Fibroblast of upper back skin (primary cell): ENCODE data around the gene HOXC13.

Experiments used
- DNase-seq: peaks from one replicate; pipeline ENCODE4 v3.0.0-alpha.2; 2013

The HOXC13 gene, protein sequence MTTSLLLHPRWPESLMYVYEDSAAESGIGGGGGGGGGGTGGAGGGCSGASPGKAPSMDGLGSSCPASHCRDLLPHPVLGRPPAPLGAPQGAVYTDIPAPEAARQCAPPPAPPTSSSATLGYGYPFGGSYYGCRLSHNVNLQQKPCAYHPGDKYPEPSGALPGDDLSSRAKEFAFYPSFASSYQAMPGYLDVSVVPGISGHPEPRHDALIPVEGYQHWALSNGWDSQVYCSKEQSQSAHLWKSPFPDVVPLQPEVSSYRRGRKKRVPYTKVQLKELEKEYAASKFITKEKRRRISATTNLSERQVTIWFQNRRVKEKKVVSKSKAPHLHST

GRCh38 chr12:53938326-53939140 lies at the start of gene HOXC13:
Gene HOXC13 (plus strand): TSS chr12:53938831. CDS start chr12:53938907, 76 bp downstream.
- peak; percentile 18 for DNase-seq

DNA sequence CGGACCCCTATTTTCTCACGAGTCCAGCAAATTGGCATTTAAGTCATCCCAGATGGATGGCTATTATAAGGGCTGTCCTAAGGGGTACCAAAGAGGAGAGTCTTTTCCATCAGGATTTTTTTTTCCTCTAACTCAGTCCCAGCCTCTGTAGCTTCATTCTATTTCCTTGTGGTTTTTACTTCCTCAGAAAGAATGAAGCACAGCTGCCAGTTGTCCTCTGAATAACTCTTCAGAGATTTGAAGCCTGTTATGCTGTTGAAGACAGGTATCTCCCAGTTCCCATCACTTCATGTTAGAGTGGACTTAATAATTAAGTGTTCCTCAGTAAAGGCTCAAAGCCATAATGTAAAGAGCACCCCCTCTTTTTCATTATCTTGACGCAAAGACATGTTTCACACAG lies 48.5 kb upstream of the HOXC13 start:
- no peak for DNase-seq

DNA sequence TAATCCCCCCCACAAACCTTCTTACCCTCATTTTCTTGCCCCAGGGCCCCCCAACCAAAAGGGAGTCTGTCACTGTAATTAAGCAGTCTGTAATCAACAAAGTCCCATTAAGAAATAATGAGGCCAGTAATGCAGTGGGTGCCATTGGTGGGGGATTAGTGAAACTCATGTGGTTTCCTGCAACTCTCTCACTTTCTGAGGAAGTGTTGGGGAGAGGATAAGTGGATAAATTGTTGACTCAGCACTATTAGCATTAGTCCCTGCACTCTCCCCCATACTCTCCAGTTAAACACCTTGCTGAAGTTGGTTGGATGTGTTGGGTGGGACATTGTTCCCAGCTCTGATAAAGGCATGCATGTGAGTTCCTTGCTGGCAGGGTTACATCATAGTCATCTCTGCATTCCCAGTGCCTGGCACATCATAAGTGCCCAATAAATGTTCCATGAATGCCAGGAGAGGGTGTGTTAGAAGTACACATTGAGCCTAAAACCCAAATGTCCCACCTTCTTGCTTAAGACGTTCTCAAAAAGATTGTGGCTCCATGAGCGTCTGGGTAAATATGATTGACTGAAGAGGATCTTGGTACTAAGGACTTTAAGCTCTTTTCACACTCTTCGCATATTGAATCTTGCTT lies 45.8 kb upstream of the HOXC13 start:
- no peak for DNase-seq

GRCh38 chr12:53899230-53899629 lies 39.4 kb upstream of the HOXC13 start:
- DNase-seq, result no peak

GRCh38 chr12:53907103-53907502 lies 31.5 kb upstream of the HOXC13 start:
- DNase-seq, result no peak

GRCh38 chr12:53916788-53917655 lies 21.6 kb upstream of the HOXC13 start:
- DNase-seq, result no peak

GRCh38 chr12:53924521-53925405 lies 13.9 kb upstream of the HOXC13 start:
- no peak for DNase-seq

DNA sequence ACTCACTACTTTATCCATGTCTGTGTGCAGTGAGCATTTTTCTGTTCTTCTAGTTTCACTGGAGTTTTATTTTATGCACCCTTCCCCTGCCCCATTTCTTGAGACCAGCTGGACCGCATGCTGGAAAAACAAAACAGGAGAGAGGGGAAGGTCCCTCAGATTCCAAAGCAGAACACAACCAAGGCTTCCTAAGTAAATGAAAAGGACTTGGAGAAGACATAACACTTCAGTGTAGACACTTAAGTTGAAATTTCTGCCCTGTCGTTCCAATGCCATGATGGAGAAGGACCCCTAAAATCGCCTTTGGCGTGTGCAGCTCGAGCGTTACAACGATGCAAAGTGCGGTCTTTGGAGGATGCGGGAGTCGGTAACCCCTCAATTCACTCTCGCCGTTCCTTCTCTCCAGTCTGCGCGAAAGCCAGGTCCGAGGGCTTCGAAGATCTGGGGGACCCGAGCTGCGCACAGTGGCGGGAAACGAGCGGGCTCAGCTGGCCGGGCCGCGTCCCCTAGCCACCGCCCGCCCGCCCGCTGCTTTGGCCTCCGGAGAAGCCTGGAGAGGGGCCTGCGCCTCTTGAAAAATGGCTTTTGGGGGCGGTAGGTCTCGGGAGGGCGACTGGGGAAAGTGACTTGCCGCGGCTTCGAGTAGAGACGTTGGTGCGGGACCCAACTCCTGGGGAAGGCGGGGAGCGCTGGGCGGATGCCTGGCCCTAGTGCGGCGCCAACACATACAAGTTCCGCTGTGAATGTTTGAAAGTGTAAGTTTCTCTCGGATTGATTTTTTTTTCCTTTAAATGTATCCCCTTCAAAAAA lies 11.2 kb upstream of the HOXC13 start:
- DNase-seq, result no peak

GRCh38 chr12:53928054-53928835 lies 10.4 kb upstream of the HOXC13 start:
- no peak for DNase-seq

DNA sequence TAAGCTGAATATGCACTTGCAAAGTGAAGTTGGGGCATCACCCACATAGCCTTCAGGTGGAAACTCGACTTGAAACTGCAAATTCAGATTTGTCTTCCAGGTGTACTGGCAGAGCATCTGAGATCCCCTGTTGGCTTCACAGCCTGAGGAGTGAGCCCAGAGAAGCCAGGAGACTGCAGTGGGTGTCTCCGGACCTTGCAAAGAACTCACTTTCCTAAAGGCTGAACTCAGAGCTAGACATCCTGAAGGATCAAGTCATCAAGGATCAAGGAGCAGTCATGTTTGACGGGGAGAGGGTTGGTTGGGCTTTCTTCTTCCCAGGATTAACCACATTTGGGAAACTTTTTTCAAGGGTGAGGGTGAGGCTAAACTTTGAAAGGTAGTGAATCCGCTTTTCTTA lies 9.1 kb upstream of the HOXC13 start:
- DNase-seq, result no peak

DNA sequence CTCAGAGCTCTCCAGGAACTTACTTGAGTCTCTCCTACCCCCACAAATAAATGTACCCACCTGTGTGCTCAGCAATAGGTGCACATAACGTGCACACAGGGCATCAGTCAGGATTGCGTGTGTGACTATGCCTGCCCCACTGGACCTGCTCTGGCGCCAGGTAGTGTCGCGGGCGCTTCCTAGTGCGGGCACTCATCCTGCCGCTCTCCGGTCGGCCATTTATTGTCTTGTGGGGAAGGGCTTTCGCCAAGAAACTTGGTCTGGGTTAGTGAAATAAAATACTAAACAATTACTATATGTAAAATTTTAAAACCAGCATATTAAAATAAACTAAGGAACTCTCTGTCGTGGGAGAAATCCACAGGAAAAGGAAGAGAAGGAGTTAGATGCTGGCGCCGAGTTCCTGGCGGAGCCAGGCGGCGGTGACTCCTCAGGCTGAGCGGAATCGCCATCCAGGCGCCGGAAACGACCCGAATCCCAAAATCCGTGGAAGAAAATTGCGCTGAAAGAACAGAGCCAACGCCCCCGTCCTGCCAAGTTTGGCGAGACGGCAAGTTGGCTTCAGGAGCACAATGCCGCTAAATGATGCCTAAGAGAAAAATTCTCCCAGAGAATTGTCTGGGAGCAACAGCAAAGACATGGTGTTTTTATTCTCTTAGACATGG lies 7.9 kb upstream of the HOXC13 start:
- no peak for DNase-seq

- no peak for DNase-seq
Measured at GRCh38 chr12:53931844-53932581, 6.6 kb upstream of the HOXC13 start.

DNA sequence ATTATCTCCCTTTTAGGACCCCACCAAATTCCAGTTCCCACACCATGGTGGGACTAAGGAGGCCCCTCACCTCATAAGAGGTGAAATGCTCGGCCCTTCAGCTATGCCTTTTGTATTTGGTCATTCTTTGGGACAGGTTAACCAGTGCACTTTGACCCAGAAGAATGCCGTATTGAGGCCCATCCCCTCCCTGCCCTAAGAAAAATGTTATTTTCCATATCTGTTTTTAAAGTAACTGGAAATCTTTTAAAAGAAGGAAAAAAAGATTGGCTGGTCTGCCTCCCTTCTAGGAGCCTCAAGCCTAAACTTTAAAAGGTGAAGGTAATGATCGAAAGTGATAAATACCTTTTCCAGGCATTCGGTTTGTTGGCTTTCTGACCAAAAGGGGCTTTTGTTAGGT lies 5.7 kb upstream of the HOXC13 start:
- no peak for DNase-seq

DNA sequence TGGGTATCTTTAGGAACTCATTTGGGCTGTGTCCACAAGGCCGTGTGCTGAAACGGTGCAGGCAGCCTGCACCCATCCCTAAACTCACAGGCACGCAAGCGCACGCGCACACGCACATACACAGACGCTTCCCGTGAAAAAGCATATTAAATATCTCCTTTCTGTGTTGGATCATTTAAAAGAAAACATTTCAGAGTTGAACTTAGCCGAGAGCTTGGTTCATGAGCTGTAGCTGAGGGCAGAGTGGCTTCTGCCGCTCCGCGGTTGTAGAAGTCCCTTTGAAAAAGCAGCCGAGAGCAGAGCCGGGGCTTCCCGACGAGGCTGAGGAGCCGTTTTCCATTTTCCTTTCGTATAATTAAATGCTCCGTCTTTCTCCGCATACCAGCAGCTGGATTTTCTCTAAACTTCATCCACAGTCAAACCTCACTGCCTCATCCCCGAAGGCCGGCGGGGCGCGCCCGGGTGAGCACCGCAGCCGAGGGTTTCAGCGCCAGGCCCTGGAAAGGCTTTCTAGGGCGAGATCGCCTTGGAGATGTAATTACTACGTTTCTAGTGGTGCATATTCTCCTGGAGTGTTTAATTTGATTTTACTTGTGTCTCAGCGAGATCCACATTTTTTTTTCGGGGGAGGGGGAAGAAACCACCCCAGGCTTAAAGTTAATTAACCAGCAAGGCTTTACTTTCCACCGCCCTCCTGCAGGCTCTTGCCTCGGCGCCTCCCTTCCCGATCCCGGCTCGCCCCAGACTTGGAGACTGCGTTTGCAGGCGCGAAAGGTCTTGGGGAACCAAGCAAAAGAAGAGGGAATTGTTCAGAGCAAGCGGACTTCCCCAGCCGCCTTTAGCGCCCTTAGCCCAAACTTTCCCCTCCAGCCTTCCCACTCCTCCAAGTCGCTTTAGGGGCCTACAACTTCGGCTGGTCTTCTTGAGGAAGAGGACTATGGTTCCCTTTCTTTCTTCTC lies 3.0 kb upstream of the HOXC13 start:
- no peak for DNase-seq

GRCh38 chr12:53937099-53937498 lies 1.5 kb upstream of the HOXC13 start:
- DNase-seq, result no peak

- no peak for DNase-seq
Measured at GRCh38 chr12:53937596-53938325, 870 bp upstream of the HOXC13 start.
